SK-N-SH treated with all-trans-retinoic acid at 6 μM for 48 hours (cell line): ENCODE data around the gene CCDC63.

Experiments used
- BACH2 ChIP-seq: fragments of 250-450 bp; sonication (Bioruptor Pico); IDR thresholded peaks from 2 replicates; pipeline ENCODE4 v1.9.0; 2021; ENCODE audit warnings: mild to moderate bottlenecking, borderline replicate concordance
- ISL1 ChIP-seq: fragments of 250-450 bp; sonication (Bioruptor Pico); IDR thresholded peaks from 2 replicates; pipeline ENCODE4 v2.1.2; 2022; ENCODE audit warnings: mild to moderate bottlenecking, moderate library complexity
- PATZ1 ChIP-seq: fragments of 250-450 bp; sonication (Bioruptor Pico); IDR thresholded peaks from 2 replicates; pipeline ENCODE4 v1.8.0; 2020; ENCODE audit warnings: mild to moderate bottlenecking, moderate library complexity, borderline replicate concordance
- SNAI2 ChIP-seq: fragments of 250-450 bp; sonication (Bioruptor Pico); IDR thresholded peaks from 2 replicates; pipeline ENCODE4 v1.5.0; 2020; ENCODE audit warnings: mild to moderate bottlenecking, moderate library complexity
- TOX ChIP-seq: fragments of 250-450 bp; sonication (Bioruptor Pico); IDR thresholded peaks from 2 replicates; pipeline ENCODE4 v1.8.0; 2021; ENCODE audit warnings: mild to moderate bottlenecking, moderate library complexity, borderline replicate concordance
- ZFP3 ChIP-seq: fragments of 250-450 bp; sonication (Bioruptor Pico); IDR thresholded peaks from 2 replicates; pipeline ENCODE4 v1.5.0; 2020; ENCODE audit warnings: mild to moderate bottlenecking, moderate library complexity
- ZFP30 ChIP-seq: fragments of 450-650 bp; formaldehyde crosslinking; IDR thresholded peaks from 2 replicates; pipeline ENCODE4 v1.5.0; 2022; ENCODE audit warnings: mild to moderate bottlenecking, moderate library complexity
- ZNF70 ChIP-seq: fragments of 450-650 bp; formaldehyde crosslinking; IDR thresholded peaks from 2 replicates; pipeline ENCODE4 v1.5.0; 2020; ENCODE audit warnings: mild to moderate bottlenecking, moderate library complexity
- TF ChIP-seq, protein P1 (sequence below): fragments of 250-450 bp; sonication (Bioruptor Pico); IDR thresholded peaks from 2 replicates; pipeline ENCODE4 v1.5.1; 2021; ENCODE audit warnings: mild to moderate bottlenecking, moderate library complexity

DNA sequence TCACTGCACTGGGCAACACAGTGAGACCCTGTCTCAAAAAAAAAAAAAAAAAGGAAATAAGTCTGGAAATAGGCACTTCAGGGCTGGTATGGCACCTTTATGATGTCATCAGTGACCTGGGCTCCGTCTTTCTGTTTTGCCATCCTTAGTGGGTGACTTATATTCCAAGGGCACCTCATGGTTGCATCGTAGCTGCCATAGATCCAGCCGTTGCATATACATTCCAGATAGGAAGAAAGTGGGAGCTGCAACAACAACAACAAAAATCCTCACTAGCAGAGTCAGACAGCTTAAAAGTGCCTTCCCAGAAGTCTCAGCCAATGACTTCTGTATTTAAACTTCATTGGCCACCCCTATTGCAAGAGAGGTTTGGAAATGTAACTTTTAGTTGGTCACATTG, 47.2 kb downstream of the CCDC63 start:
- TF ChIP-seq PATZ1 (CRISPR knock-in tag) (no peak), BACH2 (CRISPR knock-in tag) (no peak), ISL1 (CRISPR knock-in tag) (no peak), TOX (CRISPR knock-in tag) (no peak), ZNF70 (no peak), ZFP3 (CRISPR knock-in tag) (no peak), ZFP30 (CRISPR knock-in tag) (no peak), SNAI2 (CRISPR knock-in tag) (no peak)
- TF ChIP-seq, protein P1, sequence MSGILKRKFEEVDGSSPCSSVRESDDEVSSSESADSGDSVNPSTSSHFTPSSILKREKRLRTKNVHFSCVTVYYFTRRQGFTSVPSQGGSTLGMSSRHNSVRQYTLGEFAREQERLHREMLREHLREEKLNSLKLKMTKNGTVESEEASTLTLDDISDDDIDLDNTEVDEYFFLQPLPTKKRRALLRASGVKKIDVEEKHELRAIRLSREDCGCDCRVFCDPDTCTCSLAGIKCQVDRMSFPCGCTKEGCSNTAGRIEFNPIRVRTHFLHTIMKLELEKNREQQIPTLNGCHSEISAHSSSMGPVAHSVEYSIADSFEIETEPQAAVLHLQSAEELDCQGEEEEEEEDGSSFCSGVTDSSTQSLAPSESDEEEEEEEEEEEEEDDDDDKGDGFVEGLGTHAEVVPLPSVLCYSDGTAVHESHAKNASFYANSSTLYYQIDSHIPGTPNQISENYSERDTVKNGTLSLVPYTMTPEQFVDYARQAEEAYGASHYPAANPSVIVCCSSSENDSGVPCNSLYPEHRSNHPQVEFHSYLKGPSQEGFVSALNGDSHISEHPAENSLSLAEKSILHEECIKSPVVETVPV: no peak
